ENCODE measurements around the gene SH3BP4.

Gene SH3BP4

DNA sequence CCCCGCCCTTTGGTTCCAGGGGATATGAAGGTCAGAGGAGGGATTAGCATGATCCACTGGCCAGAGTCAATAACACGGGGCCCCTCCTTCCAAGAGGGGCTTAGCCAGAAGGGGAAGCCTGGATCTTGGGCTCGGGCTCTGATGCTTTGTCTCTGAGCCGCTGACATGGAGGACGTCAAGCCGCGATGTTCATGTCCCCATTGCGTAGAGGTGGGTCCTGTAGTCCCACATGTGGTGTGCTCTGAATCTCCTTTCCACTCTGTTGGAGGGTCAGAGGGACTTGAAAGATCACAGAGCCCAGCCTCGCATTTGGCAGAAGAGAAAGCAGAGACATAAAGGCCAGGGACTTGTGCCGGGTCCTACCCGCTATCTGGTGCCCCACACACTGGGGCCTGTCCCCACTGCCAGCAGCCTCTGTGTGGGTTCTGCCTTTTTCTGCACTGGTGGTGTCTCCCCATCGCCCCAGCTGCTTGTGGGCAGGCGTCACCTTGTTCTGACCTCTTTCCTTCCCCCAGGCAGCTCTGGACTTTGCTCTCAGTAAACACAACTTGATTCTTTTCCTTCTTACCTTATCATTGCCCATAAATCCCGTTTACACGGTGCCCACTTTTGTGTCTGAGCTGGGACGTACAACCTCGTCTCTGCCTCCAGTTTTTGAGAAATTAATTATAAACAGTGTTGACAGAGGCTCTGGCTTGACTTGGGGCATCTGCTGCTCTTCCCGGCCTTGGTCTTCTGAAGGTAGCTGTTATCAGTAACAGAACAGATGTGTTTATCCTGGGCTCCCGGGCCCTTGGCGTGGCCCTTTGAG lies 48.8 kb downstream of the SH3BP4 start:
- Histone ChIP-seq H3K79me2 (ENCODE audit: insufficient read depth, low read length) (no peaks in the 10 kb centered on the region), H4K20me1 (ENCODE audit: insufficient read depth, low read length) (0 out of 2 replicates have a peak, but pooled peaks cover 4% of the 10 kb centered on the region), H3K9ac (ENCODE audit: low read depth, low read length) (no peak overlapping the region), H3K4me3 (ENCODE audit: low read depth in 1 of 2, low read length in 2 of 2) (no peak overlapping the region), H3K27ac (ENCODE audit: low read length) (no peak overlapping the region), H3K9me3 (ENCODE audit: insufficient read depth, low read length, severe bottlenecking) (no peaks in the 10 kb centered on the region), H3K36me3 (ENCODE audit: insufficient read depth, low read length) (no peaks in the 10 kb centered on the region), H3K27me3 (ENCODE audit: insufficient read depth, low read length, poor library complexity) (peaks cover 4% of the 10 kb centered on the region), H3K4me2 (ENCODE audit: insufficient read depth, low read length) (no peak overlapping the region), H2AFZ (ENCODE audit: low read depth, low read length) (no peak overlapping the region), H3K4me1 (ENCODE audit: insufficient read depth, low read length) (no peaks in the 10 kb centered on the region)
- DNase-seq = no peak
- TF ChIP-seq, protein P1, sequence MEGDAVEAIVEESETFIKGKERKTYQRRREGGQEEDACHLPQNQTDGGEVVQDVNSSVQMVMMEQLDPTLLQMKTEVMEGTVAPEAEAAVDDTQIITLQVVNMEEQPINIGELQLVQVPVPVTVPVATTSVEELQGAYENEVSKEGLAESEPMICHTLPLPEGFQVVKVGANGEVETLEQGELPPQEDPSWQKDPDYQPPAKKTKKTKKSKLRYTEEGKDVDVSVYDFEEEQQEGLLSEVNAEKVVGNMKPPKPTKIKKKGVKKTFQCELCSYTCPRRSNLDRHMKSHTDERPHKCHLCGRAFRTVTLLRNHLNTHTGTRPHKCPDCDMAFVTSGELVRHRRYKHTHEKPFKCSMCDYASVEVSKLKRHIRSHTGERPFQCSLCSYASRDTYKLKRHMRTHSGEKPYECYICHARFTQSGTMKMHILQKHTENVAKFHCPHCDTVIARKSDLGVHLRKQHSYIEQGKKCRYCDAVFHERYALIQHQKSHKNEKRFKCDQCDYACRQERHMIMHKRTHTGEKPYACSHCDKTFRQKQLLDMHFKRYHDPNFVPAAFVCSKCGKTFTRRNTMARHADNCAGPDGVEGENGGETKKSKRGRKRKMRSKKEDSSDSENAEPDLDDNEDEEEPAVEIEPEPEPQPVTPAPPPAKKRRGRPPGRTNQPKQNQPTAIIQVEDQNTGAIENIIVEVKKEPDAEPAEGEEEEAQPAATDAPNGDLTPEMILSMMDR (IDR thresholded peaks at IDR 0.05; ENCODE audit: borderline replicate concordance, extremely low read depth, low read length, poor library complexity, severe bottlenecking) = no peak
- TF ChIP-seq EZH2 (IDR thresholded peaks at IDR 0.05; ENCODE audit: borderline replicate concordance, low read depth, low read length, severe bottlenecking) = no peak
- ATAC-seq (ENCODE audit: insufficient read depth, low read depth) = no peak

DNA sequence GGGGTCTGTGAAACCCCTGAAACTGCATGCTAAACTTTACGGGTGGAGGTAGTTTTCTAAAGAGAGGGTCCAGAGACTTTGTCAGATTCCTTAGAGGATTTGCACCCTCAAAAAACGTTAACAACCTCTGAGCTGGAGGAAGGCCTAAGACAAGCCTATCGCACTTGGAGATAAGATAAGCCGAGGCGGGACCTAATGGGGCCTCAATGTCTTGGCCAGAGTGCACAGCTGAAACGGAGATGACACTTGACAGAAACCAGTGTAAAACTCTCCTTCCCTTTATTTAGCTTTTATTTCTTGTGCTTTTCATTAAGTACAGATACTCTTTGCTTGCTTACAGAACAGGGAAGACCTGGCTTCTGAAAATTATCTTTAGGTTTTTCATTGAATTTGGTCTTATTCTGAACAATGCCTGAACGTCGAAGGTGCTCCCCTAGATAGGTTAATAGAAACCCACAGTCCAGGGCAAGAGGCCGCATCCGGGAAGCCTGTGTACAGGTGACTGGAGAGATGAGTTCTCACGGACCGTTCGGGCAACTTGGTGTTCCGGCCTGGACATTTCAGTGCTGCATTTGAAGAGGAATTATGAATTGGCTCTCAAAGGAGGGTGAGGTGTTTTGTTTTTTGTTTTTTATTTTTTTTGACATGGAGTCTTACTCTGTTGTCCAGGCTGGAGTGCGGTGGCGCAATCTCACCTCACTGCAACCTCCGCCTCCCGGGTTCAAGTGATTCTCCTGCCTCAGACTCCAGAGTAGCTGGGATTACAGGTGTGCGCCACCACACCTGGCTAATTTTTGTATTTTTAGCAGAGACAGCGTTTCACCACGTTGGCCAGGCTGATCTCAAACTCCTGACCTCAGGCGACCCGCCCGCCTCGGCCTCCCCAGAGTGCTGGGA lies 49.7 kb downstream of the SH3BP4 start:
- Histone ChIP-seq H3K27me3 (ENCODE audit: insufficient read depth, low read length, poor library complexity) (peaks cover 4% of the 10 kb centered on the region), H3K4me2 (ENCODE audit: insufficient read depth, low read length) (no peak overlapping the region), H3K9ac (ENCODE audit: low read depth, low read length) (no peak overlapping the region), H4K20me1 (ENCODE audit: insufficient read depth, low read length) (0 out of 2 replicates have a peak, but pooled peaks cover 4% of the 10 kb centered on the region), H3K79me2 (ENCODE audit: insufficient read depth, low read length) (no peaks in the 10 kb centered on the region), H2AFZ (ENCODE audit: low read depth, low read length) (no peak overlapping the region), H3K36me3 (ENCODE audit: insufficient read depth, low read length) (no peaks in the 10 kb centered on the region), H3K4me3 (ENCODE audit: low read depth in 1 of 2, low read length in 2 of 2) (no peak overlapping the region), H3K27ac (ENCODE audit: low read length) (no peak overlapping the region), H3K4me1 (ENCODE audit: insufficient read depth, low read length) (no peaks in the 10 kb centered on the region), H3K9me3 (ENCODE audit: insufficient read depth, low read length, severe bottlenecking) (no peaks in the 10 kb centered on the region)
- no peak for TF ChIP-seq EZH2 (IDR thresholded peaks at IDR 0.05; ENCODE audit: borderline replicate concordance, low read depth, low read length, severe bottlenecking)
- TF ChIP-seq, protein P1 (IDR thresholded peaks at IDR 0.05; ENCODE audit: borderline replicate concordance, extremely low read depth, low read length, poor library complexity, severe bottlenecking) = no peak
- DNase-seq (no peak), ATAC-seq (ENCODE audit: insufficient read depth, low read depth) (no peak)

DNA sequence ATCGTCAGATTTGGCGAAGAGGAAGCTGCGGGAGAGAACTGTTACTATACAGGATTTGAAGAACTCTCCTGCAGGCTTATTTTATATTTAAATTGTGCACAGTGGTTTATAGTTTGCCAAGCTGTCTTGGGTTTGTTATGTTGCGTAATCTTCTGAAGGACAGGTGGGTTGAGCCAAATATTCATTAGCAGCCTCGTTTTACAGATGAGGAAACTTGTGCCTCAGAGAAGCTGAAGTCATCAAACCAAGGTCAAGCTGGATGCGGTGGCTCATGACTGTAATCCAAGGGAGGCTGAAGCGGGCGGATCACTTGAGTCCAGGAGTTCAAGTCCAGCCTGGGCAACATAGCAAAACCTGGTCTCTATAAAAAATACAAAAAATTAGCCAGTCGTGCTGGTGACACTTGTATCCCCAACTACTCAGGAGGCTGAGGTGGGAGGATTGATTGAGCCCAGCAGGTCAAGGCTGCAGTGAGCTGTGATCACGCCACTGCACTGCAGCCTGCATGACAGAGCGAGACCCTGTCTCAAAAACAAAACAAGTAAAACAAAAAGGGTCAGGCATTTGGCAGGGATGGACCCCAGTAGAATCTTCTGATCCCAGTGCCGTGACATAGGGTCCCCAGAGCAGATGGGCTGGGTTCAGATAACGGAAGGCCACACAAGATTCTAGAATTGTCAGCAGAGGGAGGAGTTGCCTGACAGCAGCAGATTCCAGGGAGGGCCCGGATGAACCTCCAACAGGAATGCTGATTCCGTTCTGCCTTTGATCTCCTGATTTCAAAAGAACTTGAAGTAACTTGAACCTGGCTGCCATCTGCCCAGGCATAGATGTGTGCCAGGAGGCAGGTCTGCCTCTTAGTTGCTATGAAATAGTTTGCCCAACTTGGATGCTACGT lies 50.6 kb downstream of the SH3BP4 start:
- Histone ChIP-seq H3K9me3 (ENCODE audit: insufficient read depth, low read length, severe bottlenecking) (no peaks in the 10 kb centered on the region), H3K27me3 (ENCODE audit: insufficient read depth, low read length, poor library complexity) (peaks cover 4% of the 10 kb centered on the region), H3K27ac (ENCODE audit: low read length) (no peak overlapping the region), H3K9ac (ENCODE audit: low read depth, low read length) (no peak overlapping the region), H2AFZ (ENCODE audit: low read depth, low read length) (no peak overlapping the region), H3K36me3 (ENCODE audit: insufficient read depth, low read length) (no peaks in the 10 kb centered on the region), H3K79me2 (ENCODE audit: insufficient read depth, low read length) (no peaks in the 10 kb centered on the region), H3K4me1 (ENCODE audit: insufficient read depth, low read length) (no peaks in the 10 kb centered on the region), H4K20me1 (ENCODE audit: insufficient read depth, low read length) (0 out of 2 replicates have a peak, but pooled peaks cover 4% of the 10 kb centered on the region), H3K4me3 (ENCODE audit: low read depth in 1 of 2, low read length in 2 of 2) (no peak overlapping the region), H3K4me2 (ENCODE audit: insufficient read depth, low read length) (no peak overlapping the region)
- ATAC-seq (ENCODE audit: insufficient read depth, low read depth) (no peak), DNase-seq (no peak)
- no peak for TF ChIP-seq EZH2 (IDR thresholded peaks at IDR 0.05; ENCODE audit: borderline replicate concordance, low read depth, low read length, severe bottlenecking)
- TF ChIP-seq, protein P1 (IDR thresholded peaks at IDR 0.05; ENCODE audit: borderline replicate concordance, extremely low read depth, low read length, poor library complexity, severe bottlenecking) = no peak

Measured in DND-41 (cell line).